ENCODE measurements around the gene CCDC134.
A peak's percentile ranks its signal among the peaks of the same experiment; 100 is the strongest.

The CCDC134 gene

GRCh38 chr22:41800348-41801146 is at the start of gene CCDC134:
TSS of gene CCDC134 (plus strand) at chr22:41800679. CDS start at chr22:41808891, 8,212 bp downstream.
- no peaks in the 10 kb centered on the region for H3K9me3 Mint-ChIP-seq
- H3K4me3 Mint-ChIP-seq = peak within 1 kb of the TSS; percentile 99
- H3K36me3 Mint-ChIP-seq (ENCODE audit: low read depth) = peaks cover 16% of the 10 kb centered on the region
- H3K27ac Mint-ChIP-seq = peak within 1 kb of the TSS; percentile 97
- peaks cover 38% of the 10 kb centered on the region for H3K4me1 Mint-ChIP-seq (ENCODE audit: low read depth)
- H3K27me3 Mint-ChIP-seq (ENCODE audit: low read depth) = no peaks in the 10 kb centered on the region

GRCh38 chr22:41752011-41752970 is 48.2 kb upstream of the CCDC134 start:
- H3K4me3 Mint-ChIP-seq = no peak overlapping the region
- peaks cover 21% of the 10 kb centered on the region for H3K27me3 Mint-ChIP-seq (ENCODE audit: low read depth)
- no peaks in the 10 kb centered on the region for H3K9me3 Mint-ChIP-seq
- no peaks in the 10 kb centered on the region for H3K36me3 Mint-ChIP-seq (ENCODE audit: low read depth)
- H3K4me1 Mint-ChIP-seq (ENCODE audit: low read depth) = peaks cover 2% of the 10 kb centered on the region
- H3K27ac Mint-ChIP-seq = peak overlapping the region; percentile 34

DNA sequence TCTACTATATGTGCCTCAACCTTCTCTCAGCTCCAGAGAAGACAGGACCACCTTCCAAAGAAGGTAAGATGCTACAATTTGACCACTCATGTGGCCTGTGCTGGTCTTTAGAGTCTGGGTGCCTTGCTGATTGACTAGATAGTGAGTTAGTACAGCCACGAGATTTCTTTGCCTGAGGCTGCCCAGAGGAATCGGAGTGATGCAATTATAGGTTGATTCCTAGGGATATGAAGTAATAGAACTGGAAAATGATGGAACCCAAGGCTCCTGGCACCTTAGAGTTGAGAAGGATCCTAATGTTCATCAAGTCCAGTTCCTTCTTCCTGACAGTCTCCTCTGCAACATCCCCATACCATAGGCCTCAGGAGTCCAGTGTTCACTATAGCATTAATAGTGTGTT is 46.5 kb upstream of the CCDC134 start:
- Mint-ChIP-seq H3K4me1 (ENCODE audit: low read depth) (peaks cover 2% of the 10 kb centered on the region), H3K27ac (no peak overlapping the region), H3K27me3 (ENCODE audit: low read depth) (peaks cover 16% of the 10 kb centered on the region), H3K9me3 (no peaks in the 10 kb centered on the region), H3K36me3 (ENCODE audit: low read depth) (no peaks in the 10 kb centered on the region), H3K4me3 (no peak overlapping the region)

- Mint-ChIP-seq H3K36me3 (ENCODE audit: low read depth) (no peaks in the 10 kb centered on the region), H3K4me1 (ENCODE audit: low read depth) (no peaks in the 10 kb centered on the region), H3K27me3 (ENCODE audit: low read depth) (no peaks in the 10 kb centered on the region), H3K9me3 (no peaks in the 10 kb centered on the region), H3K4me3 (no peak overlapping the region), H3K27ac (no peak overlapping the region)
Observed at GRCh38 chr22:41757502-41757901, 43.0 kb upstream of the CCDC134 start.

DNA sequence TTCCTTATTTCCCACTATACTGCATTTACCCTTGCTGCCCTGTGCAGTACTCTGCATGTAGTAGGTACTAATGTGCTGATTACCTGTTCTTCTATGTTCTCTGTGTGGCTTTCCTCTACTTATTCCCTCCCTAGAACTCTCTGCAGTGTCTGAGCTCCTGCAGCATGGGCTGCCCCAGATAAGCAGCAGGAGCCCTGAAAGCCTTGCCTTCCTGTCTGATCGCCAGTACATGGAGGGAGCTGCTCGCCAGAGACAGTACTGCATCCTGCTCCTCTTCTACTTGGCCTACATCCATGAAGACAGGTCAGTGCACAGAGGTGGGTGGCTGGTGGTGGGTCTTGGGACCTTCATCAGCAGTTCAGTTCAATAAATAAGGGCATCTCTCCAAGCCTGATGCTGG is 42.2 kb upstream of the CCDC134 start:
- no peak overlapping the region for H3K27ac Mint-ChIP-seq
- H3K36me3 Mint-ChIP-seq (ENCODE audit: low read depth) = no peaks in the 10 kb centered on the region
- no peaks in the 10 kb centered on the region for H3K4me1 Mint-ChIP-seq (ENCODE audit: low read depth)
- H3K9me3 Mint-ChIP-seq = no peaks in the 10 kb centered on the region
- H3K27me3 Mint-ChIP-seq (ENCODE audit: low read depth) = no peaks in the 10 kb centered on the region
- H3K4me3 Mint-ChIP-seq = no peak overlapping the region

DNA sequence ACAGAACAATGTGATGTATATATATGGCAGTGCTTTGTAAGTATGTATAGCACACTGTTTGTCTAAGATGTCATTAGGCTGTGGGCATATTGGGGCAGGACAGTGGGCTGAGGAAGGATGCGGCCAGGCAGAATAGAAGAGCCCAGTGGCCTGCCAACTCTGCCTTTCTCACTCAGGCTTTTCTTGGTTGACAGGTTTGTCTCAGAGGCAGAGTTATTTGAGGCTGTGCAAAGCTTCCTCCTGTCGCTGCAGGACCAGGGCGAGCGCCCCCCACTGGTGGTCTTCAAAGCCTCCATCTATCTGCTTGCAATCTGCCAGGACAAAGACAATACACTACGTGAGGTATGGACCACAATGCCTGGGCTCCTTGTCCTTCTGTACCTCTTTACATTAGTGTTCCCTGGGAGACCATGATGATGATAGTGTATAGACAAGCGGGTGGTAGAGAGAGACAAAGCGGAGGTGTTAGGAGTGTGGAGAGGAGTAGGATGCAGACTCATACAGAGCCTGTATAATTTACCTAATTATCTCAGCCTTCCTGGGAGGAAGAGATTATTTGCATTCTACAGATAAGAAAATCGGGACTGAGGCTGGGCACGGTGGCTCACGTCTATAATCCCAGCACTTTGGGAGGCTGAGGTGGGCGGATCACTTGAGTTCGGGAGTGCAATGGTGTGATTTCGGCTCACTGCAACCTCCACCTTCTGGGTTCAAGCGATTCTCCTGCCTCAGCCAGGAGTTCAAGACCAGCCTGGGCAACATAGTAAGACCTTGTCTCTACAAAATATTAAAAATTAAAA is 37.3 kb upstream of the CCDC134 start:
- no peaks in the 10 kb centered on the region for H3K36me3 Mint-ChIP-seq (ENCODE audit: low read depth)
- no peaks in the 10 kb centered on the region for H3K9me3 Mint-ChIP-seq
- no peak overlapping the region for H3K4me3 Mint-ChIP-seq
- H3K4me1 Mint-ChIP-seq (ENCODE audit: low read depth) = peaks cover 2% of the 10 kb centered on the region
- peaks cover 3% of the 10 kb centered on the region for H3K27me3 Mint-ChIP-seq (ENCODE audit: low read depth)
- no peak overlapping the region for H3K27ac Mint-ChIP-seq

DNA sequence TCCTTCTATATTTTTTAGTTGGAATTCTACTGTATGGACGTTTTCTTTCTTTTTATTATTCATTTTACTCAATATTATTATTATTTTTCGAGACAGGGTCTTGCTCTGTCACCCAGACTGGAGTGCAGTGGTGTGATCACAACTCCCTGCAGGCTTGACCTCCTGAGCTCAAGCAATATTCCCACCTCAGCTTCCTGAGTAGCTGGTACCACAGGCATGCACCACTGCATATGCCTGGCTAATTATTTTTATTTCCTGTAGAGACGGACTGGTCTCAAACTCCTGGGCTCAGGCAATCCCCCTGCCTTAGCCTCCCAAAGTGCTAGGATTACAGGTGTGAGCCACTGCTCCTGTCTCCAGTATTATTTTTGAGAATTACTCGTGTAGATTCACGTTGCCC is 34.0 kb upstream of the CCDC134 start:
- Mint-ChIP-seq H3K4me1 (ENCODE audit: low read depth) (peaks cover 9% of the 10 kb centered on the region), H3K27me3 (ENCODE audit: low read depth) (peaks cover 3% of the 10 kb centered on the region), H3K36me3 (ENCODE audit: low read depth) (no peaks in the 10 kb centered on the region), H3K9me3 (no peaks in the 10 kb centered on the region), H3K4me3 (no peak overlapping the region), H3K27ac (no peak overlapping the region)

DNA sequence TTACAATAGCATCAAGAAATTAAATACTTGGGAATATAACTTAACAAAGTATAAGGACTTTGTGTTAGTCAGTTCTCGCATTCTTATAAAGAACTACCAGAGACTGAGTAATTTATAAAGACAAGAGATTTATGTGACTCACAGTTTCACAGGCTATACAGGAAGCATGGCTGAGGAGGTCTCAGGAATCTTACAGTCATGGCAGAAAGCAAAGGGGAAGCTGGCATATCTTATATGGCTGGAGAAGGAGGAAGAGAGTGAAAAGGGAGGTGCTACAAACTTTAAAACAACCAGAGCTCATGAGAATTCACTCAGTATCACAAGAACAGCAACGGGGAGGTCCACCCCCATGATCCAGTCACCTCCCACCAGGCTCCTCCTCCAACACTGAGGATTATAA is 32.0 kb upstream of the CCDC134 start:
- Mint-ChIP-seq H3K4me3 (no peak overlapping the region), H3K27me3 (ENCODE audit: low read depth) (peaks cover 3% of the 10 kb centered on the region), H3K9me3 (no peaks in the 10 kb centered on the region), H3K4me1 (ENCODE audit: low read depth) (peaks cover 13% of the 10 kb centered on the region), H3K27ac (peak overlapping the region; percentile 58), H3K36me3 (ENCODE audit: low read depth) (no peaks in the 10 kb centered on the region)

DNA sequence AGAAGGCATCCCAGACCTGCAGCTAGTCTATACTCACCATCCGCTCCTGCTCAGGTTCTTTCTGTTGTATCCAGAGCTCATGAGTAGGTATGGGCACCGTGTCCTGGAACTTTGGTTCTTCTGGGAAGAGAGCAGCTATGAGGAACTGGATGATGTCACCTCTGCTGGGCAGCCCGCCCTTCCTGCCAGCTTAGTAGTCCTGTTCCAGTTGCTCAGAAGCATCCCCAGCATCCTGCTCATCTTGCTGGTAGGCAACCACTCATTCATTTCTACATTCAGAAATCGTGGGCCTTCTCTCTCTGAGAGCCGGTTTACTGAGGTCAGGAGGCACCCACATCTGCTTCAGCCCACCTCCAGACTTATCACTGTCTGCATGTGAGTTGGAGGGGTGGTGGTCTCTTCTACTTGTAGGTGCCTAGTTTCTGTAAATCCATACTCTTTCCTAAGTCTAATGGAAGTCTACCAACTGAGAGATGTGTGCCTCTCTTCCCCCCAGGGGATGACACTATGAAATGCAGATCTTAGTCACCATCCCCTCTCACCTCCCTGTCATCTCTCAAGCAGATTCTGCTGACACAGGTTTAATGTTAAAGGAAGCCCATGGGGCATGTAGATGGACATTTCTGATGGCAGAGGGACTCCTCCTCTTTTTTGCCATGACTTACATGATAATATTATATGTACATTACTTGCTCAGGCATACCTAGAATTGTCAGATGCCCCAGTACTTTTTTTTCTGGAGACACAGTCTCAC is 29.6 kb upstream of the CCDC134 start:
- Mint-ChIP-seq H3K9me3 (no peaks in the 10 kb centered on the region), H3K4me1 (ENCODE audit: low read depth) (peaks cover 13% of the 10 kb centered on the region), H3K27ac (no peak overlapping the region), H3K36me3 (ENCODE audit: low read depth) (no peaks in the 10 kb centered on the region), H3K27me3 (ENCODE audit: low read depth) (no peaks in the 10 kb centered on the region), H3K4me3 (no peak overlapping the region)

DNA sequence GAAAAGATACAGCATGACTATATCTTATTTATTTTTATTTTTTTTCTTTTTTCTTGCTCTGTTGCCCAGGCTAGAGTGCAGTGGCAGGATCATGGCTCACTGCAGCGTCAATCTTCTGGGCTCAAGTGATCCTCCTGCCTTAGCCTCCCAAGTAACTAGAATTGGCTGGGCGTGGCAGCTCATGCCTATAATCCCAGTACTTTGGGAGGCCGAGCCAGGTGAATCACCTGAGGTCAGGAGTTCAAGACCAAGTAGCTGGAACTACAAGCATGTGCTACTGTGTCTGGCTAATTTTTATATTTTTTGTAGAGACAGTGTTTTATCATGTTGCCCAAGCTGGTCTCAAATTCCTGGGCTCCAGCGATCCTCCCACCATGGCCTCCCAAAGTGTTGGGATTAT is 28.3 kb upstream of the CCDC134 start:
- Mint-ChIP-seq H3K27me3 (ENCODE audit: low read depth) (no peaks in the 10 kb centered on the region), H3K27ac (no peak overlapping the region), H3K4me3 (no peak overlapping the region), H3K9me3 (no peaks in the 10 kb centered on the region), H3K36me3 (ENCODE audit: low read depth) (no peaks in the 10 kb centered on the region), H3K4me1 (ENCODE audit: low read depth) (peaks cover 13% of the 10 kb centered on the region)

- Mint-ChIP-seq H3K4me1 (ENCODE audit: low read depth) (peaks cover 13% of the 10 kb centered on the region), H3K27ac (no peak overlapping the region), H3K36me3 (ENCODE audit: low read depth) (no peaks in the 10 kb centered on the region)
Observed at GRCh38 chr22:41772645-41773044, 27.8 kb upstream of the CCDC134 start.

DNA sequence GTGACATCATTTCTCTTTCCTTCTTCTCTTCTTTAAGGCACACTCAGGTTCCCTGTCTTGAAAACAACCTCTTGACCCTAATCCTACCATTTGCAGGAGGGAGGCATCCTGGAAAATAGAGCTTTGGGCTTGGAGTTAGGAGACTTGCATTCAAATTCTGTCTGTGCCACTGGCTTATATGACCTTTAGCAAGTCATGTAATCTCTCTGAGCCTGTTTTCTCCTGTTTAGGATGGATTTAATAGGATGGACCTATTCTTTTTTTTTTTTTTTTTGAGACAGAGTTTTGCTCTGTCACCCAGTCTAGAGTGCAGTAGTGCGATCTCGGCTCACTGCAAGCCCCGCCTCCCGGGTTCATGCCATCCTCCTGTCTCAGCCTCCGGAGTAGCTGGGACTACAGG is 25.1 kb upstream of the CCDC134 start:
- H3K27ac Mint-ChIP-seq = no peak overlapping the region

More at GRCh38 chr22:41772645-41773044, 27.8 kb upstream of the CCDC134 start:
- Mint-ChIP-seq H3K4me3 (no peak overlapping the region), H3K9me3 (no peaks in the 10 kb centered on the region), H3K27me3 (ENCODE audit: low read depth) (no peaks in the 10 kb centered on the region)

DNA sequence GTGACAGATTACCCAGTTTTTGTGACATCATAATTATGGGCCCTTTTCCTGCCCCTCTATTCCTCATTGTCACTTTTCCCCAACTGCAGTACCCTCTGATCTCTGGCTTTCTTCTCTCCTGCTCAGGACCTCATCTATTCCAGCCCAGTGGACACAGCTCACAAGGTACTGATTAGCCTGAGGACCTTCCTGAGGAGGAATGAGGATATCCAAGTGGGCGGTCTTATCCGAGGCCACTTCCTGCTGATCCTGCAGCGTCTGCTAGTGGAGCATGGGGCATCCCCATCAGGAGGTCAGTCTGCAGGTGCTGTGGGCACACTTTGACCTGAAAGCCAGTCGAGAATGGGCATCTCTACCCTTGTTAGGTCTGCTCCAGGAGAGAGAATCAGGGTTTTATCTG is 24.5 kb upstream of the CCDC134 start:
- H3K27ac Mint-ChIP-seq = no peak overlapping the region
- H3K9me3 Mint-ChIP-seq = no peaks in the 10 kb centered on the region
- no peaks in the 10 kb centered on the region for H3K36me3 Mint-ChIP-seq (ENCODE audit: low read depth)
- H3K4me1 Mint-ChIP-seq (ENCODE audit: low read depth) = peaks cover 21% of the 10 kb centered on the region
- H3K27me3 Mint-ChIP-seq (ENCODE audit: low read depth) = no peaks in the 10 kb centered on the region
- H3K4me3 Mint-ChIP-seq = no peak overlapping the region

More for the DNA sequence above, 25.1 kb upstream of the CCDC134 start:
- Mint-ChIP-seq H3K36me3 (ENCODE audit: low read depth) (no peaks in the 10 kb centered on the region), H3K4me1 (ENCODE audit: low read depth) (peaks cover 19% of the 10 kb centered on the region), H3K27me3 (ENCODE audit: low read depth) (no peaks in the 10 kb centered on the region), H3K4me3 (no peak overlapping the region), H3K9me3 (no peaks in the 10 kb centered on the region)

DNA sequence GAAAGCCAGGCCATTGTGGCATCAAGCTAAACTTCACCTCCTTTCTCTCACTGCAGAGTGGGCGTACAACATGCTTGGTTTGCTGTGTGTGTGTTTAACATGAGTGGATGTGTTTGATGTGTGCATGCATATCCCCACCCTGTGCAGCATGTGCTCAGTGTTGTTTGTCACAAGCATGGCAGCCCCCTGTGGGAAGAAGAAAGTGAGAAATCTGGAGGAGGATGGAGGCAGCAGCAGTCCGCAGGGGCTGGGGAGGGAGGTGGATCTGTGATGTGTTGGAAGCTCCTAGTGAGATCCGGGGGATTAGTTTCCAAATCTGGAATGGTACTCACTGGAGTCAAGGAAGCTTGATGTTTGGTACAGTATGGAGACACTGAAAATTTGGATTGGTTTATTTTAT is 24.1 kb upstream of the CCDC134 start:
- H3K4me1 Mint-ChIP-seq (ENCODE audit: low read depth) = peaks cover 23% of the 10 kb centered on the region
- no peak overlapping the region for H3K4me3 Mint-ChIP-seq
- H3K27me3 Mint-ChIP-seq (ENCODE audit: low read depth) = no peaks in the 10 kb centered on the region
- H3K9me3 Mint-ChIP-seq = no peaks in the 10 kb centered on the region
- no peak overlapping the region for H3K27ac Mint-ChIP-seq
- H3K36me3 Mint-ChIP-seq (ENCODE audit: low read depth) = no peaks in the 10 kb centered on the region
